Fibroblast of mammary gland (primary cell): ENCODE data around the gene MYCBP2.
A peak's percentile ranks its signal among the peaks of the same experiment; 100 is the strongest.

Experiments used
- DNase-seq: peaks from one replicate; pipeline ENCODE4 v3.0.0-alpha.2; 2010; ENCODE audit warnings: low read depth
- H3K4me3 ChIP-seq: 2 replicates; pipeline ENCODE4 v1.5.1; 2011; ENCODE audit warnings: low read depth, mild to moderate bottlenecking, low read length, moderate library complexity; ENCODE audit not compliant: control insufficient read depth
- TF ChIP-seq, protein P1 (sequence below): conservative IDR thresholded peaks from 2 replicates; pipeline ENCODE4 v1.5.1; 2011; ENCODE audit warnings: low read depth, low read length, inconsistent platforms; ENCODE audit not compliant: control insufficient read depth, insufficient read depth

MYCBP2 gene

DNA sequence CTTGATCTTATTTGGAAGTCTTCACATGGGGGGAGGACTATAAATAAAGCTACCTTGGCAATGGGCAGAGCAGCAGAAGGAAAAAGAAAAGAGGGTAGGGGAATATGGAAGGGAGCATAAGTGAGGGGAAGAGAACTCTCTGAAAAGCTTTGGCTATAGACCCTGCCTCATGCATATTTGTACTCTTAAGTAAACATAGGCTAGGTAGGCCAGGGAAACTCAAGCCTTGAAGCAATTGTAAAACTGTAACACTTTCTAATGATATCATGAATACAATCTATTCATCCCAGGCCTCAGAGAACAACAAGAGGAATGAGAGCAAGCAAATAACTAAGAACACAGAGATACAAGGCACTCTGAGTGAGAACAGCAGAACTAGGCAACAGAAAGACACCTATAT is 20.4 kb downstream of the MYCBP2 start:
- TF ChIP-seq, protein P1, sequence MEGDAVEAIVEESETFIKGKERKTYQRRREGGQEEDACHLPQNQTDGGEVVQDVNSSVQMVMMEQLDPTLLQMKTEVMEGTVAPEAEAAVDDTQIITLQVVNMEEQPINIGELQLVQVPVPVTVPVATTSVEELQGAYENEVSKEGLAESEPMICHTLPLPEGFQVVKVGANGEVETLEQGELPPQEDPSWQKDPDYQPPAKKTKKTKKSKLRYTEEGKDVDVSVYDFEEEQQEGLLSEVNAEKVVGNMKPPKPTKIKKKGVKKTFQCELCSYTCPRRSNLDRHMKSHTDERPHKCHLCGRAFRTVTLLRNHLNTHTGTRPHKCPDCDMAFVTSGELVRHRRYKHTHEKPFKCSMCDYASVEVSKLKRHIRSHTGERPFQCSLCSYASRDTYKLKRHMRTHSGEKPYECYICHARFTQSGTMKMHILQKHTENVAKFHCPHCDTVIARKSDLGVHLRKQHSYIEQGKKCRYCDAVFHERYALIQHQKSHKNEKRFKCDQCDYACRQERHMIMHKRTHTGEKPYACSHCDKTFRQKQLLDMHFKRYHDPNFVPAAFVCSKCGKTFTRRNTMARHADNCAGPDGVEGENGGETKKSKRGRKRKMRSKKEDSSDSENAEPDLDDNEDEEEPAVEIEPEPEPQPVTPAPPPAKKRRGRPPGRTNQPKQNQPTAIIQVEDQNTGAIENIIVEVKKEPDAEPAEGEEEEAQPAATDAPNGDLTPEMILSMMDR, result no peak
- no peak overlapping the region for H3K4me3 ChIP-seq
- no peak for DNase-seq

- H3K4me3 ChIP-seq, result no peak overlapping the region
- no peak for DNase-seq
- TF ChIP-seq, protein P1, result no peak
Observed at GRCh38 chr13:77305266-77305665, 21.6 kb downstream of the MYCBP2 start.

DNA sequence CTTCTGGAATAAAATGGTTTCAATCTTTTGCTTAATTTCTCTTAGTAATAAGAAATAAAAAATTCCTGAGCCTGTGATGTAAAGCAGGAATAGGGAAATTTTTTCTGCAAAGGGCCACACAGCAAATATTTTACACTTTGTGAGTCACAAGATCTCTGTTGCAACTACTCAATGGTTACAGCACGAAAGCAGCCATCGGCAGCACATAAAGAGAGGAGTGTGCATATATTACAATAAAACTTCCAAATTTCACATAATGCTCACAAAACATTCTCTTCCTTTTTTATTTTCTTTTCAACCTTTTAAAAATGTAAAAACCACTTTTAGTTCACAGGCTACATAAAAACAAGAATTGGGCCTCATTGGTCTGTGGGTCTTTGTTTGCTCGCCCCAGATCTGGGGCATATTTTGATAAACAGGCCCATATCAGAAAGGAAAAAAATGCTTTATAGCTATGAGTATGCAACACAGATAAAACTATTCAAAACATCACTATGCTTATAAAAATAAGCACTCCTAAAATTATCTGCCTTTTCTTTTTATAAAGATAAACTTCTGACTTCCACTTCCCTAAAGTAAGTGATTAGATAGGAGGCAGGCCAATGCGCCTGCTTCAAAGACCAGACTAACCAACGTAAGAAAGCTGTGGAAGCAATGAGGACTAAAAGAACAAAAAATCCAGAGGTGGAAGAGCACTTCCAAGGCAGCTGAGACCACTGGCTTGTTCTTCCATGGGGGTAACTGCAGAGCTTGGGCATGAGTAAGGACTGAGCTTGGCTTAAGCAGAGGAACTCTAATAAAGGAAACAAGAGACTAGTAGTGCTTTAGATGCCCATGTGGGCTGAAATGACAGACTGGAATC is 26.5 kb downstream of the MYCBP2 start:
- TF ChIP-seq, protein P1, result no peak
- DNase-seq, result peak; percentile 75
- H3K4me3 ChIP-seq, result no peak overlapping the region

DNA sequence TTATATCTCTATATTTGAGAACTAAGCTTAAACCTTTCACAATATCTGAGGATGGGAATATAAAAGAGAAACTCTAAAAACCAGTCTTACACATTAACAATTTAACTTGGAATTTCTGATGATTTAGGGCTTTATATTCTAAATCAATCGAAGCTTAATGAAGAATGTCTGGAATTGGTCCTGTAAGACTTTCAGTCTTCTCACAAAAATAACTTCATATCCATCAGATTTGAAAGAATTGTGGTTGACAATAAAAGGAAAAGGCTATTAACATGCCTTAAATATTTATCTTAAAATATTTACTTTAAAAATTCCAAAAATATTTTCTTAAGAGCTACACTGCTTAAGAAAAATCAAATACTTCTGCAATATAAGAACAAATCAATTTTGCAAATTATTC is 27.3 kb downstream of the MYCBP2 start:
- no peak overlapping the region for H3K4me3 ChIP-seq
- TF ChIP-seq, protein P1, result no peak
- DNase-seq, result no peak

DNA sequence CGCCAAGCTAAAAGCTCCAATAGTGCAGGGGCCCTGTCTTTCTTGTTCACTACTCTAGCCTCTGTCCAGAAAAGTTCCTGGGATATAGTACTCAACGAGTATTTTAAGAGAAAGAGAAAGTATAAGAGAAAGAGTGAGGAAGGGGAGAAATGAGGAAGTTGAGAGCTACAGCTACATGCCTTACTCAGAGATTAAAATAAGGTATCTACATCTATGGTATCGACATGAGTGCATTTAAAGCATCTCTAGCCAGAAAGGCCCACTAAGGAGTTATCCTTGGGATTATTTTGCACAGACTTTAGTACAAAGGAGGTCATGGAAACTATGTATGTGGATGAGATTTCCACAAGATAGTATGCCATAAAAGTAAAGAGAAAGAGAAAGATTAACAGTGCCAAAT is 28.5 kb downstream of the MYCBP2 start:
- no peak overlapping the region for H3K4me3 ChIP-seq
- no peak for DNase-seq
- TF ChIP-seq, protein P1, result no peak

GRCh38 chr13:77291774-77292173 is 35.1 kb downstream of the MYCBP2 start:
- H3K4me3 ChIP-seq, result no peak overlapping the region
- TF ChIP-seq, protein P1, result no peak

DNA sequence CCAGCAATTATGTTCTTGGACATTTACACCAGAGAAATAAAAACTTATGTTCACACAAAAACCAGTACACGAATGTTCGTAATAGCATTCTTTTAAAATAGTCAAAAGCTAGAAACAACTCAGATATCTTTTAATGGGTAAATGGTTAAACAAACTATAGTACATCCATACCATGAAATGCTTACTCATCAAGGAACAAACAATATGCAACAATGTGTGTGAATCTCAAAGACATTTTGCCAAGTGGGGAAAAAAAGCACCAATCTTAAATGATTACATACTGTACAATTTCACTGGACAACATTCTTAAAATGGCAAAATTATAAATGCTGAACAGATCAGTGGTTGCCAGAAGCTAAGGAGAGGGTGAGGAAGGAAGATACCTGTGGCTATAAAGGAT is 36.6 kb downstream of the MYCBP2 start:
- TF ChIP-seq, protein P1, result no peak
- no peak for DNase-seq
- H3K4me3 ChIP-seq, result no peak overlapping the region

More at GRCh38 chr13:77291774-77292173, 35.1 kb downstream of the MYCBP2 start:
- peak; percentile 11 for DNase-seq
